ENCODE data around the gene OR5W2.
"Not testable (repeated sequence)": the region's sequence is repeated elsewhere in the genome, so short reads cannot be mapped to it uniquely, and the experiment has no call there.

Gene OR5W2

GRCh38 chr11:55914482-55914881 is at the start of gene OR5W2:
Gene OR5W2, minus strand, starts transcription at chr11:55914582. Its CDS starts 0 bp downstream, at chr11:55914582.
- no peak for DNase-seq

DNA sequence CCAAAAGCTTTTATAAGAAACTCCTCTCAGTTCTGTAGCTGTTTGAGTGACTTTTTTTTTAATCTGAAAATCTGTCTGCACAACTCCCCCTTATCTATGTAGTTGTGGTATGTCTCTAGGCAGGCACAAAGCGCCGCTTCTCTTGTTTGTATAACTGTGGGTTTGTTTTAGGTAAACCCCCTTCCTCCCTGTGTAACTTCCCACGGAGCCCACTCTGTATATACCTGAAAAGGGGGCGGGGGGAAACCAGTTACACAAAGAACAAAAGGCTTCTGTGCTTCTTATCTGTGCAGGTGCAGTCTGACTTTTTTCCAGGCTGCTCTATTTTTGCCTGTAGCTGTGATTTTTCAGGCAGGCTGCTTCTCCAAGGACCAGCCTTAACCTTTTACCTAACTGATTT is 42.1 kb upstream of the OR5W2 start:
- no peak for DNase-seq

GRCh38 chr11:55949330-55949729 is 34.9 kb upstream of the OR5W2 start:
- DNase-seq: no peak

DNA sequence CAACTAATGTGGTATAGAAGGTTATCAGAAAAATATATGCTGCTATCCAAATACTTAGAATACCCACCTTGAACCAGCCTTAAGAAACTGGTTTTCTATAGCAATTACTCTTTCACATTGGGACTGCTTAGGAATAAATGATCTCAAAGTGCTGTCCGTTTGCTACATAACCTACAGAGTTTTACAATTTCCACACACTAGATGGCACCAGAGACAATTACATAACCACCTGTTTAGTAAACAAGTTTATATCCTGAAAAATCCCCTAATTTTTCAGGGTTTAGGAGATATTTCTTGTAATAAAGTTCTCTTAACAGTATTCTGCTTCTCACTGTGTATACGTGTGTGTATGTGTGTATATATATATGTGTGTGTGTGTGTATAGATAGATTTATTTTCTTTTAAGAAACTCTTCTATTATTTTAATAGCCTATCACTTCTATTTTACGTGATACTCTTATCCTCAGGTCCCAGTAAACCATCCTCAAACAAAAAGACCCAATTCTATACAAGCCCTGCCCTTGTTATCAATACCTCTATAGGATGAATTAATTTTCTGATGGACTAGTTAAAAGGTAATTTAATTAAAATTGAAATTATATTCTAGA is 28.5 kb upstream of the OR5W2 start:
- no peak for DNase-seq

DNA sequence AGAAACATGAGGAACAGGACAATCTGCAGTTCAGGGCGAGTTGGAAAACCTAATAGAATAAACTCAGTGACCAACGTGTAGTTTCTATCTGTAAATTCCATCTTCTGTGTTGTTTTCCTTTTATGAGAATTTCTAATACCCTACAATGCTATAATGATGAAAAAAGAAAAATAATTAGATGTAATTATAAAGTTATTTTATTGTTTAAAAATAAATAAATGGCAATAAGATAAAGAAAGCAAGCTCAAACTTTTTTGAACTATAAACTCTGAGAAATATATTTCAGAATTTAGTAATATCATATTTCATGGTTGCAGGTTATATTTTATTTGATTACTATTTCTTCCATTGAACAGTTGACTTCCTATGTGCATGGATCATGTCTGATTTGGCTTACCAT is 21.9 kb upstream of the OR5W2 start, which contains the start of gene OR5I1:
TSS of gene OR5I1 (minus strand) at position 101 of the 400 bp plus-strand sequence. CDS start at position 101, 0 bp downstream.
- no peak for DNase-seq

- no peak for DNase-seq
Measured at GRCh38 chr11:55920537-55920936, 6.2 kb upstream of the OR5W2 start.

DNA sequence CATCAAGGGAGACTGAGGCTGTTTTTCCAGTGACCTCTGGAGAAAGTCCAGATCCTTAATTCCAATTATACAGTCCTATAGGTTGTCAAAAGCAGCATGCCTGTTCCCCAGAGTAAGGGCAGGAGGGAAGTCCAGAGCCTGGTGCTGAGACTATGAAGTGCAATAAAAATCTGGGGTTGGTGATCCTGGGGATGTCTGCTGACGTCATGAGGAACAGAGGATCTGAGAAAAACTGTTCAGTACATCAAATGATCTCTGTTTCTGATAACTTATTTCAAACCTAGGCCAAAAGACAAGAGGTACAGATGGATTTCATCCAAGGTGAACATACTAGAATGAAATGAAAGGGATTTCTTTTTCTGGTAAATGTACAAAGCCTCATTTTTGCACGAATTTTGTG is 12.1 kb downstream of the OR5W2 start:
- DNase-seq: no peak

- DNase-seq: no peak
Measured at GRCh38 chr11:55895216-55895615, 19.2 kb downstream of the OR5W2 start.

GRCh38 chr11:55885481-55885880 is 28.9 kb downstream of the OR5W2 start:
- DNase-seq: not testable (repeated sequence)

DNA sequence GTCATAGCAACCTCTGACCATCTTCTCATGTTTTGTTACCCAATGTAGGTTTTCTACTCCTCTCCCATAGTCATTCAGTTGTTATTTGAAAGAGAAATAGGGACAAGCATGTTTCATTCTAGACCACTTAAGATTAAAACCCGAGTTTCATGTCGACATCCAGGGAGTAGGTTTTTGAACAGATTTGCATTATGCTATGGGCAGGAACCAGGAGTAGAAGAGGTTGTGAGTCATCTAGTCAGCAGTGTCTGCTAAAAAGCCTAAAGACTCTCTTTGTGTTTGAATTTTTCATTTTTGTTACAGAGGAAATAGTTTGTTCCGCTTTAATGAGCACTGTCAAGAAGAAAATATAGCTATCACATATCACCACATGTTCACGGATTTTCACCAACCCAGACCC is 29.4 kb downstream of the OR5W2 start:
- not testable (repeated sequence) for DNase-seq

GRCh38 chr11:55882997-55883396 is 31.4 kb downstream of the OR5W2 start, which contains the start of gene TRIM51:
Gene TRIM51, plus strand, starts transcription at chr11:55883297. Its CDS starts 2,132 bp downstream, at chr11:55885429.
- DNase-seq: not testable (repeated sequence)

GRCh38 chr11:55873146-55873545 is 41.2 kb downstream of the OR5W2 start:
- DNase-seq: not testable (repeated sequence)

DNA sequence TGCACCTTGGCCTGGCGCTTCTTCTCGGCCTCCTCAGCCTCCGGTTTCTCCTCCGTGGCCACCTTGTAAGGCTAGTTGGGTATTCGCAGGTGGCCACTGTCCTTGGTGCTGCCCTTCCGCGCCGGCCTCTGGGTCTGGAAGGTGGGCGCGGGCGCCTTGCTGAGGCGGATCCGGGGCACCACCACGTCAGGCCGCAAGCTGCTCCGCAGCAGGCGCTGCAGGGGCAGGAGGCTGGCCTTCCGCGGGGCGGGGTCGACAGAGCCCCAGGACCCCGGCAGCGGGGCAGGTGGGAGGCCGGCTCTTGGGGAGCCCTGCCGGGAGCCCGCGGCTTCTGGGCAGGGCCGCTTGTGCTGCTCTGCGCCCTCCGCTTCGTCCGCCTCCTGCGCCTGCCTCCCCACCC is 41.7 kb downstream of the OR5W2 start:
- not testable (repeated sequence) for DNase-seq

- DNase-seq: not testable (repeated sequence)
Measured at GRCh38 chr11:55867354-55867753, 47.0 kb downstream of the OR5W2 start.
